ENCODE results near the gene SHANK2.

SHANK2 gene

GRCh38 chr11:71265559-71266092, 13.2 kb upstream of the SHANK2 start:
- no peak overlapping the region for H3K4me2 ChIP-seq (ENCODE audit: low read depth, low read length, poor library complexity, severe bottlenecking)
- H2AFZ ChIP-seq (ENCODE audit: low read length), result no peak overlapping the region
- TF ChIP-seq CTCF (conservative IDR thresholded peaks at IDR 0.05; ENCODE audit: low read length) (no peak), EZH2phosphoT487 (IDR thresholded peaks at IDR 0.05; ENCODE audit: borderline replicate concordance) (no peak)

GRCh38 chr11:71263386-71263785, 11.0 kb upstream of the SHANK2 start:
- Histone ChIP-seq H3K27me3 (ENCODE audit: insufficient read depth, low read length, poor library complexity, severe bottlenecking) (no peaks in the 10 kb centered on the region), H3K4me1 (ENCODE audit: insufficient read depth, low read length, poor library complexity, severe bottlenecking) (no peaks in the 10 kb centered on the region), H3K9ac (ENCODE audit: low read depth, low read length, poor library complexity, severe bottlenecking) (no peak overlapping the region), H3K79me2 (ENCODE audit: insufficient read depth, low read length) (no peaks in the 10 kb centered on the region), H3K9me3 (ENCODE audit: insufficient read depth, low read depth, low read length) (peaks cover 13% of the 10 kb centered on the region), H3F3A (ENCODE audit: low read depth) (no peaks in the 10 kb centered on the region), H3K4me2 (ENCODE audit: low read depth, low read length, poor library complexity, severe bottlenecking) (no peak overlapping the region), H3K9me2 (replicated peaks; ENCODE audit: low read depth, low read length) (no peaks in the 10 kb centered on the region), H2AFZ (ENCODE audit: low read length) (no peak overlapping the region), H3K36me3 (ENCODE audit: insufficient read depth, low read length) (no peaks in the 10 kb centered on the region), H3K4me3 (ENCODE audit: low read length, poor library complexity, severe bottlenecking) (no peak overlapping the region), H4K20me1 (ENCODE audit: insufficient read depth, low read length, poor library complexity, severe bottlenecking) (no peaks in the 10 kb centered on the region)
- TF ChIP-seq EZH2phosphoT487 (IDR thresholded peaks at IDR 0.05; ENCODE audit: borderline replicate concordance) (no peak), CTCF (conservative IDR thresholded peaks at IDR 0.05; ENCODE audit: low read length) (no peak)

More at GRCh38 chr11:71265559-71266092, 13.2 kb upstream of the SHANK2 start:
- Histone ChIP-seq H3K4me1 (ENCODE audit: insufficient read depth, low read length, poor library complexity, severe bottlenecking) (no peaks in the 10 kb centered on the region), H3K9ac (ENCODE audit: low read depth, low read length, poor library complexity, severe bottlenecking) (no peak overlapping the region), H4K20me1 (ENCODE audit: insufficient read depth, low read length, poor library complexity, severe bottlenecking) (no peaks in the 10 kb centered on the region), H3K79me2 (ENCODE audit: insufficient read depth, low read length) (no peaks in the 10 kb centered on the region), H3F3A (ENCODE audit: low read depth) (no peaks in the 10 kb centered on the region), H3K9me3 (ENCODE audit: insufficient read depth, low read depth, low read length) (peaks cover 4% of the 10 kb centered on the region; the same call in 1 of the 2 replicates), H3K27me3 (ENCODE audit: insufficient read depth, low read length, poor library complexity, severe bottlenecking) (no peaks in the 10 kb centered on the region), H3K4me3 (ENCODE audit: low read length, poor library complexity, severe bottlenecking) (no peak overlapping the region), H3K36me3 (ENCODE audit: insufficient read depth, low read length) (no peaks in the 10 kb centered on the region), H3K9me2 (replicated peaks; ENCODE audit: low read depth, low read length) (no peaks in the 10 kb centered on the region)

GRCh38 chr11:71255800-71256479, 3.6 kb upstream of the SHANK2 start:
- Histone ChIP-seq H2AFZ (ENCODE audit: low read length) (no peak overlapping the region), H3K27me3 (ENCODE audit: insufficient read depth, low read length, poor library complexity, severe bottlenecking) (no peaks in the 10 kb centered on the region), H3F3A (ENCODE audit: low read depth) (no peaks in the 10 kb centered on the region), H3K9me2 (replicated peaks; ENCODE audit: low read depth, low read length) (no peaks in the 10 kb centered on the region), H3K4me1 (ENCODE audit: insufficient read depth, low read length, poor library complexity, severe bottlenecking) (no peaks in the 10 kb centered on the region), H3K9ac (ENCODE audit: low read depth, low read length, poor library complexity, severe bottlenecking) (no peak overlapping the region), H3K4me3 (ENCODE audit: low read length, poor library complexity, severe bottlenecking) (no peak overlapping the region), H4K20me1 (ENCODE audit: insufficient read depth, low read length, poor library complexity, severe bottlenecking) (no peaks in the 10 kb centered on the region), H3K79me2 (ENCODE audit: insufficient read depth, low read length) (no peaks in the 10 kb centered on the region), H3K36me3 (ENCODE audit: insufficient read depth, low read length) (no peaks in the 10 kb centered on the region), H3K9me3 (ENCODE audit: insufficient read depth, low read depth, low read length) (peaks cover 17% of the 10 kb centered on the region), H3K4me2 (ENCODE audit: low read depth, low read length, poor library complexity, severe bottlenecking) (no peak overlapping the region)
- TF ChIP-seq CTCF (conservative IDR thresholded peaks at IDR 0.05; ENCODE audit: low read length) (no peak), EZH2phosphoT487 (IDR thresholded peaks at IDR 0.05; ENCODE audit: borderline replicate concordance) (no peak)
